ENCODE data around the gene PDS5A.
"Not testable (repeated sequence)": the region's sequence is repeated elsewhere in the genome, so short reads cannot be mapped to it uniquely, and the experiment has no call there.

PDS5A gene

GRCh38 chr4:39821951-39822350 is 155.8 kb downstream of the PDS5A start:
- no peak for DNase-seq

GRCh38 chr4:39820186-39820585 is 157.5 kb downstream of the PDS5A start:
- no peak for DNase-seq

DNA sequence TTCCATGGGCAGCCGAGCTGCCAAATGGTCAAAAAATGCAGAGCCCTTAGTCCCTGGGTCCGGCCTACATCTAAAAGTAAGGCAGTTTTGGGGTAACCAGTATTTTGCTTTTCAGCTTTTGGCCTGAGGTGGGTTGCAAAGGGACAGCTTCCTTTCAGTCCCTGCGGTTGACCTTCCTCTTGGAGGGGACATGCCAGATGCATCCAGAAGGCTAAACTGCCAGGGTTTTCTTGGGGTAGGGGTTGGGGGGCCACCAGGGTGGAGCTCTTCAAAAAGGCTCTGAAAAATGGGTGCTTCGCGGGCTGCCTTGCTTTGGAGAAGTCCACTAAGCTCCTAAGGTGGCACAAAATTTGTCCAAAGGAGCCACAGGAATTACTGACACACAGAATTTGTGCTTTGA is 159.1 kb downstream of the PDS5A start:
- DNase-seq = no peak

DNA sequence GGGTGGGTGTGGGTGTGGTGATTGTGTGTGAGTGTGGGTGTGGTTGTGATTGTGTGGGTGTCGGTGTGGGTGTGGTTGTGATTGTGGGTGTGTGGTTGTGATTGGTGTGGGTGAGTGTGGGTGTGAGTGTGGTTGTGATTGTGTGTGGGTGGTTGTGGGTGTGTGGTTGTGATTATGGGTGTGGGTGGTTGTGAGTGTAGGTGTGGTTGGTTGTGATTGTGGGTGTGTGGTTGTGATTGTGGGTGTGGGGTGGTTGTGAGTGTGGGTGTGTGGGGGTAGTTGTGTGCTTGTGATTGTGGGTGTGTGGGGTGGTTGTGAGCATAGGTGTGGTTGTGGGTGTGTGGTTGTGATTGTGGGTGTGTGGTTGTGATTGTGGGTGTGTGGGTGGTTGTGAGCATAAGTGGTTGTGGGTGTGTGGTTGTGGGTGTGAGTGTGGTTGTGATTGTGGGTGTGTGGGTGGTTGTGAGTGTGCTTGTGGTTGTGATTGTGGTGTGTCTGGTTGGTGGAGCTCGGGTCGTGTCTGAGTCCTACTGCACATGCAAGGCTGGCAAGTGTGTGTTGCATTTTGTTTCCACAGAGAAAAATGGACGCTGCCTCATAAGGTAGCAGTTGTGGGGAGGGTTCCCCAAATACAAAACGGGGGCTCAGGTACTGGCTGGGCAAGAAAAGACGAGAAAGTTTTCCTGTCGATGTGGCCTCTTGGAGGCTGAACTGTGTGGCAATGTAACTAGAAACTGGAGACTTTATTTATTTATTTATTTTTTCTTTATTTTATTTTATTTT is 163.1 kb downstream of the PDS5A start:
- DNase-seq = no peak

GRCh38 chr4:39813761-39814160 is 163.9 kb downstream of the PDS5A start:
- not testable (repeated sequence) for DNase-seq

DNA sequence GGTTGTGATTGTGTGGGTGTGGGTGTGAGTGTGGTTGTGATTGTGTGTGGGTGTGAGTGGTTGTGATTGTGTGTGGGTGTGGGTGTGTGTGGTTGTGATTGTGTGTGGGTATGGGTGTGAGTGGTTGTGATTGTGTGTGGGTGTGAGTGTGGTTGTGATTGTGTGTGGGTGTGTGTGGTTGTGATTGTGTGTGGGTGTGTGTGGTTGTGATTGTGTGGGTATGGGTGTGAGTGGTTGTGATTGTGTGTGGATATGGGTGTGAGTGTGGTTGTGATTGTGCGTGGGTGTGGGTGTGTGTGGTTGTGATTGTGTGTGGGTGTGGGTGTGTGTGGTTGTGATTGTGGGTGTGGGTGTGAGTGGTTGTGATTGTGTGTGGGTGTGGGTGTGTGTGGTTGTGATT is 164.7 kb downstream of the PDS5A start:
- DNase-seq = not testable (repeated sequence)

- no peak for DNase-seq
These were observed 165.2 kb downstream of the PDS5A start for GRCh38 chr4:39812500-39812899.

DNA sequence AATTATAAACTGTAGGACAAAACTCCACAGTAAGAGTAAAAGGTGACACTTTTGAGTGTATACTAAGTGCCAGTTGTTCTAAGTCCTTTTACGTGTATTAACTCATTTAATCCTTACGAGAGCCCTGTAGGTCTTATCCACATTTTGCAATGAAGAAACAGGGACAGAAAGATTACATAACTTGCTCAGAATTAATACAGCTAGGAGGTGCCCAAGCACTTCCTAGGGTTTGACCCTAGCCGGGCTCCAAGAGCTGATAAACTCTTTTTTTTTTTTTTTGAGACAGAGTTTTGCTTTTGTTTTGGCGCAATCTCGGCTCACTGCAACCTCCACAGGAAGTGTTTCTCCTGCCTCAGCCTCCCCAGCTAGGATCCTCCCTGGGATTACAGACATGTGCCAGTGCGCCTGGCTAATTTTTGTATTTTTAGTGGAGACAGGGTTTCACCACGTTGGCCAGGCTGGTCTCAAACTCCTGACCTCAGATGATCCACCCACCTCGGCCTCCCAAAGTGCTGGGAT is 169.4 kb downstream of the PDS5A start:
- no peak for DNase-seq

DNA sequence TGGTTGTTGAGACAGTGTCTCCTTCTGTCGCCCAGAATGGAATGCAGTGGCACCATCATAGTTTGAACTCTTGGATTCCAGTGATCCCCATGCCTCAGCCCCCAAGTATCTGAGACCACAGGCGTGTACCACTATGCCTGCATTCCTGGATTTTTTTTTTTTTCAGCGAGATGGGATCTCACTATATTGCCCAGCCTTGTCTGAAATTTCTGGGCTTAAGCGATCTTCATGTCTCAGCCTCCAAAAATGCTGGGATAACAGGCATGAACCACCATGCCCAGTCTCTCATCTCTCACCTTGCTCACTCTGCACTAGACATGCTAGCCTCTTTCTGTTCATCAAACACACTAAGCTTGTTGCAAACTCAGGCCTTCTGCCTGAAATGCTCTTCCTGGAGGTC is 175.7 kb downstream of the PDS5A start:
- DNase-seq = no peak

GRCh38 chr4:39792976-39793375 is 184.7 kb downstream of the PDS5A start:
- DNase-seq = not testable (repeated sequence)

DNA sequence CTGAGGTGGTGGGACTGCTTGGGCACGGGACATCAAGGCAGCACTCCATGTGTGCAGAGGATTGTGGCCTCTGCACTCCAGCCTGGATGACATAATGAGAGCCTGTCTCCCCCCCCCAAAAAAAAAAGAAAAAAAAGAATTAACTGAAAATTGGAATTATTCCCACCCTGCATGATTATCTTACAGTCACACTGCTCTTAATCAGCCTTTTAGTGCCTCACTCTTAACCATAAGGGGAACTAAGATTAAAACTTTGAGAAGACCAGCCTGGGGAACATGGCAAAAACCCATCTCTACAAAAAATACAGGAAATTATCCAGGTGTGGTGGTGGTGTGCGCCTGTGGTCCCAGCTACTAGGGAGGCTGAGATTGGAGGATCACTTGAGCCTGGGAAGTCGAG is 185.2 kb downstream of the PDS5A start:
- no peak for DNase-seq

DNA sequence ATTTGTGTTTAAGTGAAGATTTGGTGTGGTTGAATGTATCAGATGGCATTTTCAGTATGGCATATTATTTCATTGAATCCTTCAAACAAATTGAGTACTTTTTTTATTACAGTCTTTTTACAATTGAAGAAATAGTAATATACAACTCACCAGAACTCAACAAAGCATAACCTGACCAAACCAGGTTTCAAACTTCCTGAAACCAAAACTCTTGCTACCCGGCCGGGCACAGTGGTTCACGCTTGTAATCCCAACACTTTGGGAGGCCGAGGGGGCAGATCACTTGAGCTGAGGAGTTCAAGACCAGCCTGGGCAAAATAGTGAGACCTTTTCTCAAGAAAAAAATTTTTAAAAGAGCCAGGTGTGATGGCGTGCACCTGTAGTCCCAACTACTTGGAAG is 185.6 kb downstream of the PDS5A start:
- no peak for DNase-seq

DNA sequence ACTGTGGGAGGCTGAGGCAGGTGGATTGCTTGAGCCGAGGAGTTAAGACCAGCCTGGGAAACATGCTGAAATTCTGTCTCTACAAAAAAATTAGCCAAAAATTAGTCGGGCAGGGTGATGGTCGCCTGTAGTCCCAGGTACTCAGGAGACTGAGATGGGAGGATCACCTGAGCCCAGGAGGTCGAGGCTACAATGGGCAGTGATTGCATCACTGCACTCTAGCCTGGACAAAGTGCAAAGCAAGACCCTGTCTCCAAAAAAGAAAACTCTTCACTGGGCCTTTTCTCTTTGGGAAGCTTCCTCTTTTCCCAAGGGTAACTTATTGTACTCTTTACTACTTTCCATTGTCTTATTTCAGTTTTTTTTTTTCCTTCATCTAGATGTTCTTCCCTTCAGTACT is 190.9 kb downstream of the PDS5A start:
- no peak for DNase-seq

DNA sequence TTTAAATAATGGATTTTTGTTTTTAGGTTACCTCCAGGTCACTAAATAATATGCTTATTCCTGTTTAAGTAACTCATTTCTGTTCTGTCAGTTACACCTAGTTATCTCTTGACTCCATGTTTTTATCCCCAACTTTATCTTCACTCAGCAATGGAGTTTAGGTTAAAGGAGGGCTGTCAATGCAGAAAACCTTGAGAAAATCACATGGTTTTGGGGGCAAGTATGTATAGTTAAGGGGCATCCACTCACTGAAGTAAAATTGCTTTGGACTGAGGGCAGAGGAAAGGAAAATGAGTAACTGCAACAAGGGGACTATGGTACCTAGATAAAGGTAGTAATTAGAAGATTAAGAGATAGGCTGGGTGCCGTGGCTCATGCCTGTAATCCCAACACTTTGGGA is 192.6 kb downstream of the PDS5A start:
- no peak for DNase-seq

DNA sequence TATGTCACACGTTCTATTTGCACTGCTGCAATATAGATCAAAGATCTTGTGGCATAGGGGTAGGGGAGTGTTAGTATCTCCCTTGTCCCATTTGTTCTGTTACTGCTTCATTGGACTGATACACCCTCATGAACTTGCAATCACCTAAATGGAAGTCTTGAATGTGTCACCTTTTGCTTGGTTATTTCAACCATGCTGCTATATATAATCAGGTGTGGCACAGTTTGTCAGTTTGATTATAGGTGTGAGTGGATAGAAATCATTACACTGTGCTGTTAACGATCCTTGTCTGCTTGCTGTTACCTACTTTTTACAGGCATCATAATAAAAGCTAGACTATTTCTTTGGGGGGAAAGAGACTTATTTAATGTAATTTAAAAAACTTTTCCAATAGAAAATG is 195.7 kb downstream of the PDS5A start:
- not testable (repeated sequence) for DNase-seq
